GM18951 (cell line): ENCODE measurements around the gene HIP1R.

ENCODE experiments used
- POLR2A ChIP-seq: IDR thresholded peaks from 4 replicates; pipeline ENCODE4 v1.6.1; 2011; ENCODE audit warnings: mild to moderate bottlenecking; ENCODE audit not compliant: insufficient read length, insufficient read depth; ENCODE audit errors: extremely low read depth
- in situ Hi-C: fragments of 300-500 bp; cut with MboI; formaldehyde crosslinking; loops from one replicate; pipeline ENCODE4 v1.12.0; 2022; ENCODE audit warnings: low sequenced_read_pairs, mixed read lengths, inconsistent platforms; ENCODE audit not compliant: unreplicated experiment

The HIP1R gene

DNA sequence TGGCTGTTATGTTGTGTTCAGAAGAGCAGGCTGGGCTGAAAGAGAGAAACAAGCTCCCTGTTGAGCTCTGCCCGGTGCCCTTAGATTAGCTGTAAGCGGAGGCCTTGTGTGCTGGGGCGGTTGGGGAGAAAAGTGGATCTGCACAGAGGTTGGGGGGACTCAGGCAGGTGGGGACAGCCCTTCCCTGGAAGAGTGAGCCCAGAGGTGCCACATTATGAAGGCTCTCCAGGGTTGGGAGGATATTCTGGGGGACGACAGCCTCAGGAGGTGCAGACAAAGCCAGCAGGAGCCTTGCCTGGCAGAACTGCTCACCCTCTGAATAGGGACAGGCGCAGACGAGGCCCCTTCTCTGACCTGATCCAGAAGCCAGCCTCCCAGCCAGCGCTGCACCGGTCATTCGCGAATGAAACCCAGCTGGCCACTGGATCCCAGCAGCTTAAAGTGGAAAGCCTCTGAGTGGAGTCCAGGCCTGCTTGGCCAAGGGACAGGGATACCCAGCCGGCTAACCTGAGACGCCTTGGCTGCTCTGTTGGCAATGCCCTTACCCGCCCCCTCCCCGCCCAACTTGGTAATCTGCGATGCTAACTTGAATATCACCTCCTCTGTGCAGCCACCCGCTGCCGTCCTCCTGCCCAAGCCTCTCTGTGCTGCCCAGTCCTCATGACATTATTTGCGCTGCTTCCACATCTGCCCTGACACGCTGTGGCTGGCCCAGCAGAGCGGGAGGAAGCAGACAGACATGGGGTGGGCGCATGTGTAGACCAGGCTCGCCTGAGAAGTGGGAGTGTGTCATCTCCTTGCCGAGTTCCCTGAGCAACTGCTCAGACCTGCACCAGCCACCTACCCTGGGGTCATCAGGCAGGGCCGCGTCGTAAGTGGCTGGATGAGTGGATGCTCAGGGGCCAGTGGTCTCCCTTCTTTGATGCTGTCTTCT is 5.6 kb downstream of the HIP1R start:
- in situ Hi-C loops: no loop called here
- no peak for TF ChIP-seq POLR2A

DNA sequence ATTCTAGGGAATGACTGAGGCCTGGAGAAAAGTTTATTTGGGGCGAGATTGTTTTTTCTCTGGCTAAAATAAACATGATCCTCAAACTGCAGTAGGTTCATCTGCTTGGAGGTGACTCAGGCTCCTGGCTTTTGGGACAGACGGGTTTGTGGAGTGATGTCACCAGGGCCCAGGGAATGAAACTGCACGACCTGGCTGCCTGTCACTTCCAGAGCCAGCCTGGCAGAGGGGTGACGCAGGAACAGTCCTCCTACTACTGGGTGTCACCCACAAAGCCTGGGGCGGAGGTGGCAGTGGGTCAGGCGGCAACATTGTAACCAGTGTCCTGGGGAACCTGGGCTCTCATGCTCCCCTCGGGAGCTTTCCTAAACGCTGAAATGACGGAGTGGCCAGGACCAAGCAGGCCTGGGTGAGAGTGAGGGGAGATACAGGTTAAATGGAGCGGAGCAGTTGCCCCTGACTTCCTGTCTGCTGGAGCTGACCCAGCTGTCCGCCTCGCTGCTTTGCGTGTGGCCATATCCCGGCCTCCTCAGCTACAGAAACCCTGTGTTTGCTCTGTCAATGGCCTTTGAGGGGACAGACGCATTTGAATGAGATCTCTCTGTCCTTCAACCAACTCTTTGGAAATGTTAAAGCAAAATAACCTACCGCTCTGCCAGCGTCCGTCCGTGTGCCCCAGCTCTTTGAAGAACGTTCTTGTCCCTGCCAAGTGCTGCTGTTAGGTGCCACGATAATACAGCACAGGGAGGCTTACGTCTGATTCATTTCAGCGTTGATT is 6.5 kb downstream of the HIP1R start:
- TF ChIP-seq POLR2A: no peak
- in situ Hi-C loops: no loop called here

DNA sequence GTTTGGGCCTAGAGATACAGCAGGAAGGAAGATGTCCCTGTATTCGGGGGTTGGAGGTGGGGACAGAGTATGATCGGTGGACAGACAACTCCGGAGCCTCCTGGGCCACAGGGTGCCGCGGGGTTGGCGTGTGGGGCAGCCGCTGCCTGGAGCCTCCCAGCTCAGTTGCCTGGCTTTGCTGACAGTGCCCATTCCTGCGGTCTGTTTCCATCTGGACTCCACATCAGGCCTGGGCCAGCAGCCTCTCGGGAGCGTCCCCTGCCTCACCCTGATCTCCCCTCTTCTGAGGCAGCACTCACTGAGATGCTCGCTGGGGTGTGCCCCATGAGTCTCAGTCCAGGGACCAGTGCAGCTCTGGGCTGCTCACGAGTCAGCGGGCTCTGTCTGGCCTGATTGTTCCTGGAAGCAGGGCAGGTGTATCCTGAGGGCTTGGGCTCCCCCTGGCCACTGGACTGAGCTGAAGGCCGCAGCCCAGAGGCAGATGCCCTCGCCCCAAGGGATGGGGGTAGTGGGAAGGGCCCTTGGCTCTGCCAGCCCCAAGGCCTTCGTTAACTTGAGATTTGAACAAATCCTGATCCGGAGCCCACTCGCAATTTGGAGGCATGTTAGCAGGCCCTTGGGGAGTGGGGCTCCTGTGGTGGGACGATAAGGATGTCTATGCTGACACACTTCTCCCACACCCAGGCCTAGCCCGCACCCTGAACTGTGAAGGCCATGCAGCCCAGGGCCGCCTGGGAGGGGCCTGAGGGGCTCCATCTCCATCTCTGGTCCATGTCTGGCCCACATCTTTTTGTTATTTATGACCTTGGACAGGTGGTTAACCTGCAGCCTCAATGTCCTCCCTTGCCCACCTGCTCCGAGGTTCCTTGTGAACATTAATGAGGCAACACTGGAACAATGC is 7.5 kb downstream of the HIP1R start:
- TF ChIP-seq POLR2A: no peak
- in situ Hi-C loops: no loop called here

DNA sequence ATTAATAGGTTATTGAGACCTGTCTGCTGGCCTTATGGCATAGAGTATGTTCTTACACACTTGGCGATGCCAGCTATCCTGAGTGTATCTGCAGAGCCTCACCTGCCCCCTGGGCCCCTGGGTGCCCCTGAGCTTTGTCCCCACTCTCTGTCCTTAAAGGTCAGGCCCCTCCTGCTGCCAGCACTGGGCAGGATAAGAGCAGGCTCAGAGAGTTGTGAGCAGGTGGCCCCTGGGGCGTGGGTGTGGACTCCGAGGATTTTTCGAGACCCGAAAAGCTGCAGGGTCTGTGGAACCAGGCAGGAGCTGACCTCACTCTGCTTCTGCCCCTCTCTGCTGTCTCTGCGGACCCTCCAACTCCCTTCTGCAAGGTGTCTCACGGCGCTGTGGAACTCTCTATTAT is 8.2 kb downstream of the HIP1R start:
- TF ChIP-seq POLR2A: no peak
- in situ Hi-C loops: no loop called here

DNA sequence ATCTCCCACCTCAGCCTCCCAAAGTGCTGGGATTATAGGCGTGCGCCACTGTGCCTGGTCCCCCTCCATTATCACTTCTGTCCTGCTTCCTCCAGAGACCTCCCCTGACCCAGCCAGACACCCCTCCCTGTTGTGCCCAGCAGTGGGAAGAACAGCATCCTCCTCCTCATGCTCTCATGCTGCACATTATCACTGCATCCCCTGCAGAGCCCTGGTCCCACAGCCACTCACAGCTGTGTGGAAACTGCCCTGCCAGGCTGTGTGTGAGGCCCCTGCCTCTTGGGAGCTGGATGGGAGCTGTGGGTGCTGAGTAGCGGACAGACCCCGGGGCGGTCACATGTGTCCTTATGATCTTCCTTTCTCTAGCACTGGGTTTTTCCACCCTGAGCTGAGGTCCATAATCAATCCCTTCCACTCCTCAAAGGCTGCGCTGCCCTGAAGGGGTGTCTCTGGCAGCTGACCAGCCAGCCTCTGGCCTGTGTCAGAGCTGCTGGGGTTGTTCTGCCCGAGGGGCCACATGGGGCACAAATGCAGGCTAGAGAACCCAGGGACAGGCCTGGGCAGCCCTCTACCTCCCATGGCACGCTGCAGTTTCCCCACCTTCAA is 9.2 kb downstream of the HIP1R start:
- TF ChIP-seq POLR2A: no peak

DNA sequence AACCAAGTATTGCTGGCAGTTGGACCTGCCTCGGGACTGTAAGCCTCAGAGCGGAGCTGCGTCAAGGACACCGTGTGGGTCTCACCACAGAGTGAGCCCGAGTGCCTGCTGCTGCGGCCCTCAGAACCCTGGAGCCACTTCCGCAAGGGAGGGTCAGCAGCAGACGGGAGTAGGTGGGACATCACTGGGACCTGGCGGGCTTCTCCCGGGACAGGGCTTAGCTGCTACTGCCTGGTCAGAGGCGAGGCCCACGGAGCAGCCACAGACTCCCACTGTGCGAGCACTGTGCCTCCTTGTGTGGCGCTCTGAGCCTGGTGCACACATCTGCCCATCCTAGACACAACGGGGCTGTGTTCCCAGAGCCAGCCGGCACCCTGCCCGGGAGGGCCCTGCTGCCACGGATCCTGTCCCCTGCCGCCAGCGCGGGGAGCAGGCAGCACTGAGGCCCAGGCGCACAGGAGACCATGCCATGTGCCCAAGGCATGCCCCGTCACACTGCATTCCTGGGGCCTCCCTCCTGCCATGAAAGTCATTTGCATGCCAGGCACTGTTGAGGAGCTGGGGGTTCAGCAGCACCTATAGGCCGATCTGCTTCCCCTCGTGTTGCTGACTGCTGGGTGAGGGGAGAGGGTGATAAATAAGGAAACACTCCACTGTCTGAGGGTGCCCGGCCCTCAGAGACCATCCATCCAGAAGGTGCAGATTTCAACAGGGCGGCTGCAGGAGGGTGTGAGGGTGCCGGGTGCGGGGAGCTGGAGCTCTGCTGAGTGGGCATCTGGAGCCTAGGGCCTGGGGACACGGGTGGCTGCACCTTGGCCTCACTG is 10.0 kb downstream of the HIP1R start:
- in situ Hi-C loops: no loop called here
- no peak for TF ChIP-seq POLR2A

More for the DNA sequence above, 9.2 kb downstream of the HIP1R start:
- in situ Hi-C loops: no loop called here

DNA sequence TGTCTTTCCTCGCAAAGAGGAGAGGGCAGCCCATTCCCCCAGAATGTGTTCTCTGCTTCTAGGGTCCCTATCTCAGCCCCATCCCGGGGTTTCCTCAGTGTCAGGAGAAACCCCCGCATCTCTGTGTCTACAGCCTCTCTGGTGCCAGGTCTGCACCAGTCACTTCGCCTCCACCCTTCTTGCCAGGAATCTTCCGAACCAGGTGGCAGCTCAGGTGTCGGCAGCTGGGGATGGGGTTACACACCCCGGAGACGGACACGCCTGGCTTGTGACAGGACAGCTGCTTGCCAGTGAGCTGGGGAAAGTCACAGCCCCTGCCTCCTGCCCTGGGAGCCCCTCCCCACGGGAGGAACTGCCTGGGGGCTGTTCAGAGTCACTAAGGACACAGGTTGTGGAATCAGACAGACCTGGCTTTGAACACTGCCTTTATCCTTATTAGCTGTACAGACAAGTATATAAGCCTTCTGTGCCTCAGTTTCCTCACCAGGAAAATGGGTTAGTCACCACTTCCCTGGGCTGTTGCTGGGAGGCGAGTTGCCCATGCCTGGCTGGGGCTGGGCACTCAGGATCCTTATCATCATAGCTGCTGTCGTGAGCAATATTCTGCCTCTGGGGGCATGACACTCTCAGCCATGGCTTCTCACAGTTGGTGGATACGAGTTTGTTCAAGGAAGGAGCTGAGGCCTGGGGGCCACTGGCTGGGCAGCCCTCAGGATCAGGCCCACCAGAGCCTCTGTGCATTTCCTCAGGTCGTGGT is 10.8 kb downstream of the HIP1R start:
- TF ChIP-seq POLR2A: no peak
- in situ Hi-C loops: no loop called here

DNA sequence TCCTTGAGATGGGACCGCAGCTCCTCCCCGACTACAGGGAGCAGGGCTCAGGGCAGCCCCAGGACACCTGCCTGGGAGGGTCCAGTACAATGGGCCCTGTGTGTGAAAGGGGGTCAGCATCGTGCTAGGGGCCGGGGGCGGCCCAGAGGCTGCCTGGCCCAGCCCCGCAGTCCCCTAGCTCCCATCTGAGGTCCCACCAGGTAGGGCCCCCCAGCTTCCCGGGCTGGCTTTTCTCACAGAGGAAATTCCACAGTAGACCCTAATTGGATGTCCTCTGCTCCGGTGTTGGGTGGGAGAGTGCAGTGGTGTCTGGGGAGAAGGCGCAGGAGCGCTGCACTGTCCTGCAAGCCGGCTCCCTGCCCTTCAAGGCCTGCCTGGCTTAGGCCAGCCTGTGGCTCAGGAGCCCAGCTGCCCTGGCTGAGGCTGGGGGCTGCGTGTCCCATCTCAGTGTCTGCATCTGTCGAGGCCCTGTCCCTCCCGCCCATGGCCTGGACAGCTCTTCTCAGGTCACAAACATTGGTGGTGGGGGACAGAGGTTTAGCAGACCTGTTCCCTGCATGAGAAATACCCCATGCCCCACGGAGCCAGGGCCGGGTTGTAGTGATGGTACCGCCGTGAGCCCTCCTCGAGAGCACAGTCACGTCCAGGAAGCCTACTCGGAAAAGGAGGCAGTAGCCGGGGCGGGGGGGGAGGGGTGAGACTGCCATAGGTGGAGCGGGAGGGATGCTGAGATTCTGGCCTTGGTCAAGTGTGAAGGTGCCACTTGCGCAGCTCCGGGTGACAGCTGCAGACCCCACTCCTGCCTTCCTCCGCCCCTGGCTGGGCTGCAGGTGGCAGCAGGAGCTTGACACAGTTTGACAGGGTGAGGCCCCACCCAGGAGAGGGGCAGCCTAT is 11.6 kb downstream of the HIP1R start:
- in situ Hi-C loops: no loop called here
- TF ChIP-seq POLR2A: no peak

DNA sequence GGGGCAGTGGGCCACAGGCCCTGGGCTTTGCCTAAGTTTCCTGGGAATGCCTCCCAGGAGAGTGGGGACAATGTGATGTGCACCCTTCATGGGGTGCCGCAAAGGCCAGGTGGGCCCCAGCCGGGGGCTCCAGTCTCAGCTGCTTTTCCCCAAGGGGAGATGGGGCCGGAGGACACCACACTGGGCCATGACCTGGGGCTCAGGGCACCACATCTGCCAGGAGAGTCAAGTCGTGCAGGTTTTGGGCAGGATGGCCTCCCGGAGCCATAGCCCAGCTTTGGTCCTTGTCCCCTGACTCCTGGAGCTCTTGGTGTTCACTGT is 12.2 kb downstream of the HIP1R start:
- in situ Hi-C loops: no loop called here
- TF ChIP-seq POLR2A: no peak

DNA sequence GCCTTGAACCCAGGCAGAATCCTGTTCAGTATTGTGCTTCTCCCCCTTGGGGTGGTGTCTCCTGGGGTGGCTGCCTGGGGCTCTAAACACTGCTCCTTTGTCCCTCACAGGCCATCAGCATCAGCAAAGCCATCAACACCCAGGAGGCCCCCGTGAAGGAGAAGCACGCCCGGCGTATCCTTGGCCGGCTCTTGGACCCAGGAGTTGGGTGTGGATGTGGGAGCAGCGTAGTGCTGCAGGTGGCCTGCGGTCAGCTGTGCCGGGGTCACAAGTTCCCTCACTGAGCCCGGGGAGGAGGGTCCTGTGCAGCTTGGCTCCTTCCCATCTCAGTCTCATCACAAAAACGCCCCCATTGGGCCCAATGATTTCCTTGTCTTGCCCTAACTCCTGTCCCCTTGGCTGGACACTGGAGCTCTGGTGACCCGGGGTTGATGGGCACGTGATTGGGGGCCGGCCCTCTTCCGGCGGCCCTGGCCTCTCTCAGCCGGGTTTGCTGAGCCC is 12.7 kb downstream of the HIP1R start:
- in situ Hi-C loops: no loop called here

More for the DNA sequence above, 12.7 kb downstream of the HIP1R start:
- TF ChIP-seq POLR2A: no peak
